K562 (cell line): ENCODE results near the gene TPCN1. TPM values are rescaled to one million over a fixed set of nuclear protein-coding genes. Genes with fewer than 3 reads are reported as not detected.
A peak's percentile ranks its signal among the peaks of the same experiment; 100 is the strongest.

Experiments
- ARID1B ChIP-seq: fragments of 450-650 bp; IDR thresholded peaks from 2 replicates; pipeline ENCODE4 v1.6.1; 2016; ENCODE audit warnings: antibody characterized with exemption, mild to moderate bottlenecking, inconsistent platforms
- ARID3A ChIP-seq: IDR thresholded peaks from 2 replicates; pipeline ENCODE4 v1.6.1; 2012; ENCODE audit warnings: low read depth, low read length, improper control_type of control experiment, borderline replicate concordance
- EP300 ChIP-seq: IDR thresholded peaks from 2 replicates; pipeline ENCODE4 v1.6.1; 2012; ENCODE audit warnings: low read length, improper control_type of control experiment
- JUND ChIP-seq, 2 experiments: IDR thresholded peaks; 2 replicates in 1 of 2; 3 replicates in 1 of 2; pipeline ENCODE4 v1.6.1; 2011; ENCODE audit warnings: borderline replicate concordance in 2 of 2, low read depth in 2 of 2, low read length in 2 of 2, improper control_type of control experiment in 1 of 2, missing biosample characterization in 1 of 2, missing genetic modification characterization in 1 of 2, missing genetic modification reagents in 1 of 2
- RCOR1 ChIP-seq, 2 experiments: IDR thresholded peaks; 2 replicates each; pipeline ENCODE4 v1.6.1; 2012; ENCODE audit warnings: low read depth in 2 of 2, low read length in 2 of 2, borderline replicate concordance in 1 of 2, improper control_type of control experiment in 1 of 2
- SOX6 ChIP-seq: fragments of 450-650 bp; IDR thresholded peaks from 2 replicates; pipeline ENCODE4 v1.6.1; 2014; ENCODE audit warnings: mild to moderate bottlenecking
- TAL1 ChIP-seq: fragments of 450-650 bp; IDR thresholded peaks from 2 replicates; pipeline ENCODE4 v1.6.1; 2016; ENCODE audit warnings: mild to moderate bottlenecking
- TEAD4 ChIP-seq, 2 experiments: sonication (generic) in 1 of 2; formaldehyde crosslinking in 1 of 2; IDR thresholded peaks; 2 replicates each; pipeline versions ENCODE4 v1.6.1 to v1.8.0; 2012 to 2022; ENCODE audit warnings: borderline replicate concordance in 1 of 2, inconsistent platforms in 1 of 2, low read length in 1 of 2, mild to moderate bottlenecking in 1 of 2, missing genetic modification reagents in 1 of 2
- TFAP4 ChIP-seq: sonication (generic); formaldehyde crosslinking; IDR thresholded peaks from 2 replicates; pipeline ENCODE4 v1.8.0; 2022; ENCODE audit warnings: missing genetic modification reagents, mild to moderate bottlenecking, moderate library complexity, borderline replicate concordance
- ZBTB11 ChIP-seq, 3 experiments: fragments of 200-800 bp in 1 of 3; fragments of 250-450 bp in 1 of 3; fragments of 450-650 bp in 1 of 3; sonication (Bioruptor Pico) in 1 of 3; sonication (Bioruptor generic) in 1 of 3; formaldehyde crosslinking in 1 of 3; IDR thresholded peaks; 2 replicates each; pipeline versions ENCODE4 v1.6.1 to v1.8.0; 2016 to 2022; ENCODE audit warnings: mild to moderate bottlenecking in 2 of 3, missing genetic modification characterization in 2 of 3, missing compliant biosample characterization in 1 of 3, moderate library complexity in 1 of 3
- ZNF436 ChIP-seq: fragments of 250-450, 450-650 bp; sonication (Bioruptor Pico); formaldehyde crosslinking; IDR thresholded peaks from 2 replicates; pipeline ENCODE4 v1.7.0; 2020; ENCODE audit warnings: mild to moderate bottlenecking
- polyA plus RNA-seq, 8 experiments: library from polyadenylated mRNA; depleted of rRNA in 4 of 8; stranded (reverse) in 5 of 8; unstranded in 3 of 8; fragments of >200 nt; fragmentation: Nextera tagmentation in 2 of 8; fragmentation: Illumina TruSeq in 1 of 8; extraction: Ambion mirVana in 2 of 8; extraction: Trizol in 1 of 8; gene quantifications; 2 replicates each; pipeline versions ENCODE4 v1.2.1 to v1.2.3, GENCODE V29; 2011 to 2014; ENCODE audit warnings: inconsistent platforms in 1 of 8, missing spikeins in 1 of 8
- total RNA-seq, 7 experiments: library from RNA; depleted of rRNA in 6 of 7; stranded (reverse); fragments of >200 nt in 6 of 7; fragmentation: Illumina TruSeq in 2 of 7; extraction: Trizol in 2 of 7; gene quantifications; 2 replicates each; pipeline versions ENCODE4 v1.2.1 to v1.2.3, GENCODE V29; 2011 to 2021; ENCODE audit warnings: low replicate concordance in 1 of 7

Gene TPCN1
- total and polyA plus RNA-seq, 9 of the 15 experiments (the other 6 are each of a cell fraction or from before 2014, with no cell fraction given) = 0.80 to 23.8 (median 7.4) TPM

- TF ChIP-seq SOX6 = 0 out of 2 replicates have a peak, but pooled peaks have one; percentile 56
- TF ChIP-seq ARID1B = peak; percentile 65
- 0 out of 2 replicates have a peak, but pooled peaks have one; percentile 20 for TF ChIP-seq ARID3A
- TF ChIP-seq TEAD4 (IDR thresholded peaks at IDR 0.05; ENCODE audit: low read length) = peak; percentile 53; the same call in 1 of the 2 replicates
- no peak for TF ChIP-seq TEAD4 (CRISPR knock-in tag; IDR thresholded peaks at IDR 0.05; ENCODE audit: borderline replicate concordance)
- peak; percentile 78 for TF ChIP-seq EP300
- no peak for TF ChIP-seq ZNF436 (CRISPR knock-in tag)
- peak; percentile 27; the same call in 1 of the 2 replicates for TF ChIP-seq TFAP4 (CRISPR knock-in tag)
- TF ChIP-seq RCOR1 (IDR thresholded peaks at IDR 0.05; ENCODE audit: borderline replicate concordance in 1 of 2, low read depth in 2 of 2, low read length in 2 of 2) = peak in 1 of 2 experiments; percentile 42; a peak in 1 of 4 replicates
- TF ChIP-seq JUND (IDR thresholded peaks at IDR 0.05; ENCODE audit: borderline replicate concordance, low read depth, low read length) = no peak
- peak; percentile 9; the same call in 1 of the 3 replicates for TF ChIP-seq JUND (tag; IDR thresholded peaks at IDR 0.05; ENCODE audit: borderline replicate concordance, low read depth, low read length)
- peak in 1 of 3 experiments; percentile 75; a peak in 2 of 6 replicates for TF ChIP-seq ZBTB11 (CRISPR knock-in tag; IDR thresholded peaks at IDR 0.05)
- peak; percentile 64 for TF ChIP-seq TAL1
Observed at GRCh38 chr12:113237748-113238147, 16.5 kb downstream of the TPCN1 start (continued).
